Smooth muscle cell (in vitro differentiated cells): ENCODE measurements around the gene TSEN34. TPM values are rescaled to one million over a fixed set of nuclear protein-coding genes. Genes with fewer than 3 reads are reported as not detected.

Source experiments
- DNase-seq: peaks from one replicate; lab custom pipeline; 2025; ENCODE audit not compliant: unreplicated experiment; lab: John Stamatoyannopoulos, UW
- H2AFZ ChIP-seq: fragments of 200-600 bp; sonication (generic); 2 replicates; pipeline ENCODE4 v1.6.0; 2016; ENCODE audit warnings: antibody characterized with exemption, low read depth, mild to moderate bottlenecking
- H3F3A ChIP-seq: fragments of 200-600 bp; sonication (generic); 2 replicates; pipeline ENCODE4 v1.6.0; 2017; ENCODE audit warnings: antibody characterized with exemption, low read depth
- H3K27ac ChIP-seq: fragments of 200-600 bp; sonication (generic); 2 replicates; pipeline ENCODE4 v1.5.1; 2016; ENCODE audit warnings: low read depth, mild to moderate bottlenecking
- H3K27me3 ChIP-seq: fragments of 200-600 bp; sonication (generic); 2 replicates; pipeline ENCODE4 v1.6.1; 2016; ENCODE audit warnings: low read depth, mild to moderate bottlenecking
- H3K36me3 ChIP-seq: fragments of 200-600 bp; sonication (generic); 2 replicates; pipeline ENCODE4 v1.5.1; 2016; ENCODE audit warnings: low read depth
- H3K4me1 ChIP-seq: fragments of 200-600 bp; sonication (generic); 2 replicates; pipeline ENCODE4 v1.5.1; 2016; ENCODE audit warnings: low read depth
- H3K4me2 ChIP-seq: fragments of 200-600 bp; sonication (generic); 2 replicates; pipeline ENCODE4 v1.6.0; 2016; ENCODE audit warnings: mild to moderate bottlenecking
- H3K4me3 ChIP-seq: fragments of 200-600 bp; sonication (generic); 2 replicates; pipeline ENCODE4 v1.5.1; 2016; ENCODE audit warnings: mild to moderate bottlenecking
- H3K79me2 ChIP-seq: fragments of 200-600 bp; sonication (generic); 2 replicates; pipeline ENCODE4 v1.6.0; 2016; ENCODE audit warnings: low read depth, mild to moderate bottlenecking
- H3K9ac ChIP-seq: fragments of 200-600 bp; sonication (generic); 2 replicates; pipeline ENCODE4 v1.6.0; 2016; ENCODE audit warnings: low read depth
- H3K9me3 ChIP-seq: fragments of 200-600 bp; sonication (generic); replicated peaks from 2 replicates; pipeline ENCODE4 v1.5.1; 2016; ENCODE audit warnings: low read depth
- H4K20me1 ChIP-seq: fragments of 200-600 bp; sonication (generic); 2 replicates; pipeline ENCODE4 v1.6.0; 2016; ENCODE audit warnings: low read depth
- CTCF ChIP-seq: fragments of 200-600 bp; sonication (generic); IDR thresholded peaks from 2 replicates; pipeline ENCODE4 v1.5.1; 2017; ENCODE audit warnings: borderline replicate concordance, mild to moderate bottlenecking, antibody characterized with exemption; ENCODE audit not compliant: insufficient read depth, poor library complexity, severe bottlenecking
- WGBS: methylation state at CpG from one replicate; pipeline ENCODE4 v1.1.7; 2016; ENCODE audit warnings: low lambda C conversion rate; 5-methylcytosine and 5-hydroxymethylcytosine counted together
- polyA plus RNA-seq: library from polyadenylated mRNA; unstranded; fragments of >200 nt; fragmentation: Nextera tagmentation; extraction: Ambion mirVana; gene quantifications from 2 replicates; pipeline ENCODE4 v1.2.1, GENCODE V29; 2016
- total RNA-seq: library from RNA; depleted of rRNA; stranded (reverse); fragments of >200 nt; gene quantifications from 2 replicates; pipeline ENCODE4 v1.2.3, GENCODE V29; 2014

TSEN34 gene
- total and polyA plus RNA-seq, 2 experiments from 2014 or later: 45.8 to 79.5 TPM

- Histone ChIP-seq H3K4me2 (no peak overlapping the region), H3K27ac (no peak overlapping the region), H3K9me3 (no peaks in the 10 kb centered on the region), H3K4me3 (no peak overlapping the region), H3K9ac (no peak overlapping the region), H3F3A (no peaks in the 10 kb centered on the region), H2AFZ (no peak overlapping the region), H3K4me1 (no peaks in the 10 kb centered on the region), H4K20me1 (peaks cover 37% of the 10 kb centered on the region), H3K27me3 (no peaks in the 10 kb centered on the region), H3K36me3 (no peaks in the 10 kb centered on the region), H3K79me2 (peaks cover 18% of the 10 kb centered on the region)
- no peak for DNase-seq
- no peak for TF ChIP-seq CTCF
- 98% methylated on average over 28 of the region's 28 CpGs for WGBS
Observed at GRCh38 chr19:54145541-54146158, 45.5 kb upstream of the TSEN34 start.

GRCh38 chr19:54147676-54148075 lies 43.4 kb upstream of the TSEN34 start:
- Histone ChIP-seq H3K9ac (no peak overlapping the region), H3K79me2 (peaks cover under 1% of the 10 kb centered on the region), H3K36me3 (no peaks in the 10 kb centered on the region), H2AFZ (no peak overlapping the region), H3K4me3 (no peak overlapping the region), H3K27ac (no peak overlapping the region), H4K20me1 (peaks cover 17% of the 10 kb centered on the region), H3K4me2 (no peak overlapping the region), H3F3A (no peaks in the 10 kb centered on the region), H3K9me3 (no peaks in the 10 kb centered on the region), H3K27me3 (no peaks in the 10 kb centered on the region), H3K4me1 (no peaks in the 10 kb centered on the region)
- TF ChIP-seq CTCF: no peak
- 65% methylated on average over 3 of the region's 3 CpGs for WGBS
- no peak for DNase-seq

GRCh38 chr19:54148158-54148557 lies 43.0 kb upstream of the TSEN34 start:
- DNase-seq: no peak
- Histone ChIP-seq H3K9me3 (no peaks in the 10 kb centered on the region), H4K20me1 (peaks cover 13% of the 10 kb centered on the region)

More at GRCh38 chr19:54148158-54148557, 43.0 kb upstream of the TSEN34 start:
- Histone ChIP-seq H2AFZ (no peak overlapping the region), H3K4me1 (no peaks in the 10 kb centered on the region), H3K36me3 (no peaks in the 10 kb centered on the region), H3F3A (no peaks in the 10 kb centered on the region), H3K4me3 (no peak overlapping the region), H3K27me3 (no peaks in the 10 kb centered on the region), H3K9ac (no peak overlapping the region), H3K79me2 (no peaks in the 10 kb centered on the region), H3K27ac (no peak overlapping the region), H3K4me2 (no peak overlapping the region)
- TF ChIP-seq CTCF: no peak
- 91% methylated on average over 6 of the region's 19 CpGs for WGBS
